ENCODE data around the gene WFS1.

WFS1 gene

GRCh38 chr4:6294705-6295421 is 25.2 kb downstream of the WFS1 start:
- DNase-seq: no peak
- no peaks in the 10 kb centered on the region for H3K9me3 ChIP-seq (replicated peaks; ENCODE audit: insufficient read depth, low read length)
- no peak overlapping the region for H3K4me2 ChIP-seq (ENCODE audit: low read depth, low read length)
- H3K4me1 ChIP-seq (ENCODE audit: low read length): no peaks in the 10 kb centered on the region
- H3K9ac ChIP-seq (ENCODE audit: low read length): no peak overlapping the region
- no peaks in the 10 kb centered on the region for H3F3A ChIP-seq (ENCODE audit: insufficient read depth, low read length)
- no peak overlapping the region for H3K4me3 ChIP-seq (ENCODE audit: low read length)
- H3K36me3 ChIP-seq (replicated peaks; ENCODE audit: insufficient read depth, low read length): no peaks in the 10 kb centered on the region
- H2AFZ ChIP-seq (ENCODE audit: low read length): no peak overlapping the region
- no peaks in the 10 kb centered on the region for H3K79me2 ChIP-seq (ENCODE audit: low read length)
- H3K27ac ChIP-seq (ENCODE audit: low read length): no peak overlapping the region
- H3K27me3 ChIP-seq (replicated peaks; ENCODE audit: insufficient read depth, low read length): no peaks in the 10 kb centered on the region
- H3K9me2 ChIP-seq (replicated peaks; ENCODE audit: insufficient read depth, low read length): no peaks in the 10 kb centered on the region
- TF ChIP-seq EZH2phosphoT487 (IDR thresholded peaks at IDR 0.05; ENCODE audit: low read length) (no peak), EZH2 (optimal IDR thresholded peaks at IDR 0.05; ENCODE audit: low read depth, low read length) (no peak), CTCF (IDR thresholded peaks at IDR 0.05; ENCODE audit: low read length) (no peak)
- no peaks in the 10 kb centered on the region for H4K20me1 ChIP-seq (ENCODE audit: insufficient read depth, low read length)

GRCh38 chr4:6295495-6295894 is 25.8 kb downstream of the WFS1 start:
- Histone ChIP-seq H3K4me3 (ENCODE audit: low read length) (no peak overlapping the region), H3K9me3 (replicated peaks; ENCODE audit: insufficient read depth, low read length) (no peaks in the 10 kb centered on the region), H3K79me2 (ENCODE audit: low read length) (no peaks in the 10 kb centered on the region), H3K27ac (ENCODE audit: low read length) (no peak overlapping the region), H4K20me1 (ENCODE audit: insufficient read depth, low read length) (no peaks in the 10 kb centered on the region), H3K9me2 (replicated peaks; ENCODE audit: insufficient read depth, low read length) (no peaks in the 10 kb centered on the region), H3K4me1 (ENCODE audit: low read length) (no peaks in the 10 kb centered on the region), H3K27me3 (replicated peaks; ENCODE audit: insufficient read depth, low read length) (no peaks in the 10 kb centered on the region), H3K4me2 (ENCODE audit: low read depth, low read length) (no peak overlapping the region), H3K36me3 (replicated peaks; ENCODE audit: insufficient read depth, low read length) (no peaks in the 10 kb centered on the region), H2AFZ (ENCODE audit: low read length) (no peak overlapping the region), H3F3A (ENCODE audit: insufficient read depth, low read length) (no peaks in the 10 kb centered on the region), H3K9ac (ENCODE audit: low read length) (no peak overlapping the region)
- no peak for DNase-seq
- TF ChIP-seq EZH2 (optimal IDR thresholded peaks at IDR 0.05; ENCODE audit: low read depth, low read length) (no peak), CTCF (IDR thresholded peaks at IDR 0.05; ENCODE audit: low read length) (no peak), EZH2phosphoT487 (IDR thresholded peaks at IDR 0.05; ENCODE audit: low read length) (no peak)

GRCh38 chr4:6296026-6296425 is 26.4 kb downstream of the WFS1 start:
- Histone ChIP-seq H3K9ac (ENCODE audit: low read length) (no peak overlapping the region), H3K27me3 (replicated peaks; ENCODE audit: insufficient read depth, low read length) (no peaks in the 10 kb centered on the region), H2AFZ (ENCODE audit: low read length) (no peak overlapping the region), H3K9me2 (replicated peaks; ENCODE audit: insufficient read depth, low read length) (no peaks in the 10 kb centered on the region), H3K79me2 (ENCODE audit: low read length) (no peaks in the 10 kb centered on the region), H3K4me3 (ENCODE audit: low read length) (no peak overlapping the region), H4K20me1 (ENCODE audit: insufficient read depth, low read length) (no peaks in the 10 kb centered on the region), H3K9me3 (replicated peaks; ENCODE audit: insufficient read depth, low read length) (no peaks in the 10 kb centered on the region), H3F3A (ENCODE audit: insufficient read depth, low read length) (no peaks in the 10 kb centered on the region), H3K4me1 (ENCODE audit: low read length) (no peaks in the 10 kb centered on the region), H3K27ac (ENCODE audit: low read length) (no peak overlapping the region), H3K36me3 (replicated peaks; ENCODE audit: insufficient read depth, low read length) (no peaks in the 10 kb centered on the region), H3K4me2 (ENCODE audit: low read depth, low read length) (no peak overlapping the region)
- TF ChIP-seq EZH2 (optimal IDR thresholded peaks at IDR 0.05; ENCODE audit: low read depth, low read length): no peak
- TF ChIP-seq EZH2phosphoT487 (IDR thresholded peaks at IDR 0.05; ENCODE audit: low read length): no peak
- no peak for TF ChIP-seq CTCF (IDR thresholded peaks at IDR 0.05; ENCODE audit: low read length)
- DNase-seq: no peak
